Measurements from ENCODE around the gene DHFR.

DNA sequence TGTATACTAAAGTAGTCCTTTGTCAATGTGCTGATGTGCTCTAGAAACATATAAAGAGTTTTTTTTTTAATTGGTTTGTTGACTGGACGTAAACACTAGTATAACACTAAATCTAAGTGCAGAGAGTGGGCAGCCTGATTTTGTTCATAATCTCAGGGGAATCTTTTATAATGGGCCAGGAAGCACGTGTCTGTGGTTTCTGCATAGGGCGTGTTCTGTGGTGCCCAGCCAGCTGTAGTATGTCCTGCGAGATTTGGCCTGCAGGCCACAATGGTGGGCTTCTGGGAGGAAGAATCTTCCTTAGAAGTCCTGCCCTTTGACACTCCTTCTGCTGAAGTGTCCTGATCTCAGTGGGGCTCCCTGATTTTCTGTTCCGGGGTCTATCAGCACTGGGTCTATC, 49.0 kb upstream of the DHFR start:
- TF ChIP-seq OSR1 (CRISPR knock-in tag; IDR thresholded peaks at IDR 0.05), result no peak
- TF ChIP-seq BACH2 (CRISPR knock-in tag; IDR thresholded peaks at IDR 0.05; ENCODE audit: borderline replicate concordance), result no peak
- no peak for TF ChIP-seq CSDC2 (CRISPR knock-in tag; IDR thresholded peaks at IDR 0.05)
- TF ChIP-seq, protein P1, sequence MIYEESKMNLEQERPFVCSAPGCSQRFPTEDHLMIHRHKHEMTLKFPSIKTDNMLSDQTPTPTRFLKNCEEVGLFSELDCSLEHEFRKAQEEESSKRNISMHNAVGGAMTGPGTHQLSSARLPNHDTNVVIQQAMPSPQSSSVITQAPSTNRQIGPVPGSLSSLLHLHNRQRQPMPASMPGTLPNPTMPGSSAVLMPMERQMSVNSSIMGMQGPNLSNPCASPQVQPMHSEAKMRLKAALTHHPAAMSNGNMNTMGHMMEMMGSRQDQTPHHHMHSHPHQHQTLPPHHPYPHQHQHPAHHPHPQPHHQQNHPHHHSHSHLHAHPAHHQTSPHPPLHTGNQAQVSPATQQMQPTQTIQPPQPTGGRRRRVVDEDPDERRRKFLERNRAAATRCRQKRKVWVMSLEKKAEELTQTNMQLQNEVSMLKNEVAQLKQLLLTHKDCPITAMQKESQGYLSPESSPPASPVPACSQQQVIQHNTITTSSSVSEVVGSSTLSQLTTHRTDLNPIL (CRISPR knock-in tag; IDR thresholded peaks at IDR 0.05; ENCODE audit: low read depth), result no peak
- no peak for TF ChIP-seq TCF4 (CRISPR knock-in tag; IDR thresholded peaks at IDR 0.05; ENCODE audit: borderline replicate concordance)
